ENCODE data around the gene FBLN2.

FBLN2 gene

DNA sequence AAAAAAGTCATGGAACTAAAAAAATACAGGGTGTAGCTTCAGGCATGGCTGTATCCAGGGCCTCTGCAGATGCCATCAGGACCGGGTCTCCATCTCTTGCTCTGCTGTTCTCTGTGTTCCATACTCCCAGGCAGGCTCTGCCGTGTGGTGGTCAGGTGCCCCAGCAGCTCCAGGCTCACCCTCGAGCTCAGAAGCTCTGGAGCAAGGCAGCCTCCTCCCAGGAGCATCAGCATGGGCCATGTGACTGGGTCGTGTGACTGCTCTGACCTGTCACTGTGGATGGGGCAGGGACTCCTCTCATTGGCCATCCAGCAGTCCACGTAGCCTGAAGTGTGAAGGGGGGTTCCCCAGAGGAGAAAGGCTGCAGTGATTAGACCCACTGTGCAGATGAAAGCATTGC is 8.5 kb downstream of the FBLN2 start:
- H3K4ac ChIP-seq (ENCODE audit: low read depth, low read length) = no peak overlapping the region
- H2BK12ac ChIP-seq (ENCODE audit: low read length) = no peak overlapping the region
- no peak overlapping the region for H4K8ac ChIP-seq (ENCODE audit: low read depth, low read length)
- H3K23ac ChIP-seq (ENCODE audit: low read length) = no peak overlapping the region
- H3K79me1 ChIP-seq (ENCODE audit: low read length) = no peaks in the 10 kb centered on the region
- no peak overlapping the region for H2AFZ ChIP-seq (ENCODE audit: insufficient read depth, low read length, poor library complexity)
- peaks cover 12 to 15% of the 10 kb centered on the region in 2 experiments for H3K4me1 ChIP-seq (ENCODE audit: control insufficient read depth in 1 of 2, insufficient read depth in 2 of 2, low read length in 2 of 2)
- WGBS (ENCODE audit: extremely low coverage, insufficient coverage, insufficient read length) = no CpG with 5 or more reads among the region's 5 CpGs
- no peak overlapping the region for H3K4me3 ChIP-seq (ENCODE audit: low read depth, low read length)
- DNase-seq = no peak
- H4K91ac ChIP-seq (ENCODE audit: low read depth, low read length) = no peak overlapping the region
- no peak overlapping the region for H4K12ac ChIP-seq (ENCODE audit: low read depth, low read length)
- H3K79me2 ChIP-seq (ENCODE audit: control insufficient read depth, insufficient read depth, low read length, poor library complexity) = no peaks in the 10 kb centered on the region
- no peaks in the 10 kb centered on the region for H3K36me3 ChIP-seq (ENCODE audit: control insufficient read depth in 1 of 2, insufficient read depth in 2 of 2, low read length in 2 of 2)
- no peak overlapping the region for H3K18ac ChIP-seq (ENCODE audit: low read length)
- no peak overlapping the region for H2AK5ac ChIP-seq (ENCODE audit: low read length)
- no peaks in the 10 kb centered on the region for H3K27me3 ChIP-seq (ENCODE audit: insufficient read depth, low read length)
- H3K14ac ChIP-seq (ENCODE audit: low read length) = no peak overlapping the region
- no peak overlapping the region for H2BK120ac ChIP-seq (ENCODE audit: insufficient read depth, low read length, poor library complexity)
- peaks cover 4% of the 10 kb centered on the region for H3K9me3 ChIP-seq (ENCODE audit: insufficient read depth, low read depth, low read length)
- H3K9ac ChIP-seq (ENCODE audit: low read length) = no peak overlapping the region
- no peak overlapping the region for H2BK5ac ChIP-seq (ENCODE audit: low read depth, low read length, poor library complexity)
- no peak overlapping the region for H3K4me2 ChIP-seq (ENCODE audit: low read length)
- no peak overlapping the region for H3K27ac ChIP-seq (ENCODE audit: low read depth, low read length)

DNA sequence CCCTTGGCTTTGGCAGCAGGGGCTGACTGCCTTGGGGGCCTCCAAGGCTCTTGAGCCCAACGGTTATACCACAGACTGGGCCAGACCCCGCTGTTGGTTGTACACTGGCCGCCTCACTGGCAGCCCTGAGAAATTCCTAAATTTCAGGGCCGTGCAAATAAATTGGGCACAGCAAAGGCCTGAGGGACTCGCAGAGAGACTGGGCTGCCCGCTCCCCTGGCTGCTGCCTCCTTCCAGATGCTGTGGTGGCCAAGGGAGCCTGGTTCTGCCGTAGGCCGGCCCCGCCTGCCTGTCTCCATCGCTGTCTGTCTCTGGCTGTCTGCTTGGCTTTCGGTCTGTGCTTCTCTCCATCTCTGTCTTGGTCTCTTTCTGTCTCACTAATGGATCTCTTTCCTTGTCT is 9.0 kb downstream of the FBLN2 start:
- H3K36me3 ChIP-seq (ENCODE audit: control insufficient read depth in 1 of 2, insufficient read depth in 2 of 2, low read length in 2 of 2) = no peaks in the 10 kb centered on the region
- H3K27ac ChIP-seq (ENCODE audit: low read depth, low read length) = no peak overlapping the region
- H3K79me2 ChIP-seq (ENCODE audit: control insufficient read depth, insufficient read depth, low read length, poor library complexity) = no peaks in the 10 kb centered on the region
- peaks cover 12 to 15% of the 10 kb centered on the region in 2 experiments for H3K4me1 ChIP-seq (ENCODE audit: control insufficient read depth in 1 of 2, insufficient read depth in 2 of 2, low read length in 2 of 2)
- peaks cover 4% of the 10 kb centered on the region for H3K9me3 ChIP-seq (ENCODE audit: insufficient read depth, low read depth, low read length)
- no peak overlapping the region for H3K23ac ChIP-seq (ENCODE audit: low read length)
- no peak overlapping the region for H2BK120ac ChIP-seq (ENCODE audit: insufficient read depth, low read length, poor library complexity)
- H3K9ac ChIP-seq (ENCODE audit: low read length) = no peak overlapping the region
- H2BK5ac ChIP-seq (ENCODE audit: low read depth, low read length, poor library complexity) = no peak overlapping the region
- H3K4ac ChIP-seq (ENCODE audit: low read depth, low read length) = no peak overlapping the region
- H4K8ac ChIP-seq (ENCODE audit: low read depth, low read length) = no peak overlapping the region
- H2AFZ ChIP-seq (ENCODE audit: insufficient read depth, low read length, poor library complexity) = no peak overlapping the region
- H2AK5ac ChIP-seq (ENCODE audit: low read length) = no peak overlapping the region
- no peak overlapping the region for H3K4me2 ChIP-seq (ENCODE audit: low read length)
- no peak overlapping the region for H3K4me3 ChIP-seq (ENCODE audit: low read depth, low read length)
- H3K18ac ChIP-seq (ENCODE audit: low read length) = no peak overlapping the region
- no peaks in the 10 kb centered on the region for H3K79me1 ChIP-seq (ENCODE audit: low read length)
- no peak overlapping the region for H3K14ac ChIP-seq (ENCODE audit: low read length)
- no peak for DNase-seq
- no peak overlapping the region for H4K91ac ChIP-seq (ENCODE audit: low read depth, low read length)
- WGBS (ENCODE audit: extremely low coverage, insufficient coverage, insufficient read length) = no CpG with 5 or more reads among the region's 11 CpGs
- no peak overlapping the region for H4K12ac ChIP-seq (ENCODE audit: low read depth, low read length)
- H2BK12ac ChIP-seq (ENCODE audit: low read length) = no peak overlapping the region
- no peaks in the 10 kb centered on the region for H3K27me3 ChIP-seq (ENCODE audit: insufficient read depth, low read length)

DNA sequence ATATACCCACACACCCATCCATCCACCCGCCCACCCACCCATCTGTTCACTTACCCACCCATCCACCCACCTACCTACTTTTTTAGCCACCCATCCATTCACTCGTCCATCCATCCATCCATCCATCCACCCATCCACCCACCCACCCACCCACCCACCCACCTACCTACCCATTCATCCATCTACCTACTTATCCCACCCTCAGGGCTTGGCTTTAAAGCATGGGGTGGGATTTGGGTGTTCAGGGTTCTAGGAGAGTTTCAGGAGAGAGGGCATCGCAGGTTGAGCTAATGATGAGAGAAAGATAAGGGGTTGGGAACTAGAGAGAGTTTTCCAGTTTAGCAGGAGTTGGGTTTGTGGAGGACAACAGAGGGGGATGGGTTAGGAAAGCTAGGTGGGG is 9.7 kb downstream of the FBLN2 start:
- Histone ChIP-seq H2AK5ac (ENCODE audit: low read length) (no peak overlapping the region), H3K18ac (ENCODE audit: low read length) (no peak overlapping the region), H3K79me2 (ENCODE audit: control insufficient read depth, insufficient read depth, low read length, poor library complexity) (no peaks in the 10 kb centered on the region), H3K14ac (ENCODE audit: low read length) (no peak overlapping the region), H2BK5ac (ENCODE audit: low read depth, low read length, poor library complexity) (no peak overlapping the region), H3K23ac (ENCODE audit: low read length) (no peak overlapping the region), H3K36me3 (ENCODE audit: control insufficient read depth in 1 of 2, insufficient read depth in 2 of 2, low read length in 2 of 2) (no peaks in the 10 kb centered on the region), H3K27ac (ENCODE audit: low read depth, low read length) (no peak overlapping the region), H4K91ac (ENCODE audit: low read depth, low read length) (no peak overlapping the region), H2BK120ac (ENCODE audit: insufficient read depth, low read length, poor library complexity) (no peak overlapping the region), H3K4me2 (ENCODE audit: low read length) (no peak overlapping the region), H3K79me1 (ENCODE audit: low read length) (no peaks in the 10 kb centered on the region), H3K27me3 (ENCODE audit: insufficient read depth, low read length) (no peaks in the 10 kb centered on the region), H4K8ac (ENCODE audit: low read depth, low read length) (no peak overlapping the region), H3K4ac (ENCODE audit: low read depth, low read length) (no peak overlapping the region), H2BK12ac (ENCODE audit: low read length) (no peak overlapping the region), H3K4me3 (ENCODE audit: low read depth, low read length) (no peak overlapping the region), H2AFZ (ENCODE audit: insufficient read depth, low read length, poor library complexity) (no peak overlapping the region), H3K9ac (ENCODE audit: low read length) (no peak overlapping the region), H3K9me3 (ENCODE audit: insufficient read depth, low read depth, low read length) (peaks cover 4% of the 10 kb centered on the region), H3K4me1 (ENCODE audit: control insufficient read depth in 1 of 2, insufficient read depth in 2 of 2, low read length in 2 of 2) (peaks cover 12 to 15% of the 10 kb centered on the region in 2 experiments), H4K12ac (ENCODE audit: low read depth, low read length) (no peak overlapping the region)
- WGBS (ENCODE audit: extremely low coverage, insufficient coverage, insufficient read length) = no CpG with 5 or more reads among the region's 3 CpGs
- DNase-seq = no peak

DNA sequence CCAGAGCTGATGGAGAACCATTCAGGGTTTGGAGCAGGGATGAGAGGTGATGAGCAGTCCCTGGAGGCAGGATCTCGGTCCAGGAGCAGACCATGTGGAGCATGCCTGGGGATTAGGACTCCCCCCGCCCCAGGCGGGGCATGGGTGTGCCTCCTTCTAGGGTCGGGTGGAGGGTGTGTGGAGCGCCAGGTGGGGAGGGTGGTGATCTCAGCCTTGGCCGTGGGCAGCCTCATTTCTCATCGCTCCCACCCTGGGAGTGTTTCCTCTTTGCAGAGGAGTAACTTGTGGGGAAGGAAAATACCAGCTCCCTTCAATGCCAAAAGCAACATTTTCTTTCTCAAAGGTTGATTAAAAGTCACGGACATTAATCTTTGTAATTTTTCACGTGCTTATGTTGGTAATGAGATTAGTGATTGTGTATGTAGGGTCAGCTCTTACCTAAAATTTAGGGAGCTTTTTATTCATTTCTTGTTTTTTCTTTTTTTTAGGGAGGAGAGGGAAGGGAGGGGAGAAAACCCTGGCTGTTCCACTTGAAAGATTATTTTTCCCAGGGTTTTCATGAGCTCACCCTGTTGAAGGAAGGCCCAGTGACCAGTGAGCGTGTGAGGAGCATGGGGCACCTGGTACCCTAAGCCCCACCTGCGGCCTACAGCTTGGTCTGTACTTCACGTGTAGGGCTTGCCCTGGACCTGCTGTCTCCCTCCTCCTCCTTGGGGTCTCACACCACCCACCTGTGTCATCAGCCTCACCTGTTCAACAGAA is 11.0 kb downstream of the FBLN2 start:
- no peaks in the 10 kb centered on the region for H3K79me2 ChIP-seq (ENCODE audit: control insufficient read depth, insufficient read depth, low read length, poor library complexity)
- H3K27ac ChIP-seq (ENCODE audit: low read depth, low read length) = no peak overlapping the region
- no peaks in the 10 kb centered on the region for H3K27me3 ChIP-seq (ENCODE audit: insufficient read depth, low read length)
- H3K4me2 ChIP-seq (ENCODE audit: low read length) = no peak overlapping the region
- no peak overlapping the region for H3K9ac ChIP-seq (ENCODE audit: low read length)
- H3K14ac ChIP-seq (ENCODE audit: low read length) = no peak overlapping the region
- no peak overlapping the region for H4K91ac ChIP-seq (ENCODE audit: low read depth, low read length)
- H2AK5ac ChIP-seq (ENCODE audit: low read length) = no peak overlapping the region
- H2BK120ac ChIP-seq (ENCODE audit: insufficient read depth, low read length, poor library complexity) = no peak overlapping the region
- no CpG with 5 or more reads among the region's 12 CpGs for WGBS (ENCODE audit: extremely low coverage, insufficient coverage, insufficient read length)
- H3K9me3 ChIP-seq (ENCODE audit: insufficient read depth, low read depth, low read length) = peaks cover 4% of the 10 kb centered on the region
- H3K23ac ChIP-seq (ENCODE audit: low read length) = no peak overlapping the region
- H3K79me1 ChIP-seq (ENCODE audit: low read length) = no peaks in the 10 kb centered on the region
- no peak overlapping the region for H3K4me3 ChIP-seq (ENCODE audit: low read depth, low read length)
- H2AFZ ChIP-seq (ENCODE audit: insufficient read depth, low read length, poor library complexity) = no peak overlapping the region
- no peak overlapping the region for H4K12ac ChIP-seq (ENCODE audit: low read depth, low read length)
- DNase-seq = no peak
- H2BK12ac ChIP-seq (ENCODE audit: low read length) = no peak overlapping the region
- no peak overlapping the region for H3K4ac ChIP-seq (ENCODE audit: low read depth, low read length)
- no peaks in the 10 kb centered on the region for H3K36me3 ChIP-seq (ENCODE audit: control insufficient read depth in 1 of 2, insufficient read depth in 2 of 2, low read length in 2 of 2)
- H2BK5ac ChIP-seq (ENCODE audit: low read depth, low read length, poor library complexity) = no peak overlapping the region
- H4K8ac ChIP-seq (ENCODE audit: low read depth, low read length) = no peak overlapping the region
- H3K4me1 ChIP-seq (ENCODE audit: control insufficient read depth in 1 of 2, insufficient read depth in 2 of 2, low read length in 2 of 2) = peaks cover 12 to 15% of the 10 kb centered on the region in 2 experiments
- no peak overlapping the region for H3K18ac ChIP-seq (ENCODE audit: low read length)
